GM19043 (cell line): ENCODE measurements around the gene CNOT2.

Experiments
- ATAC-seq: cut with Tn5 transposase; IDR thresholded peaks from one replicate; pipeline ENCODE4 v1.9.1; 2021; ENCODE audit warnings: low read depth; ENCODE audit not compliant: unreplicated experiment

Gene CNOT2

GRCh38 chr12:70402597-70402996, 159.4 kb downstream of the CNOT2 start:
- no peak for ATAC-seq

- no peak for ATAC-seq
Measured at GRCh38 chr12:70403826-70404225, 160.6 kb downstream of the CNOT2 start.
